CD4-positive, CD25-positive, alpha-beta regulatory T cell (primary cell): Measurements from ENCODE around the gene RARG. TPM values are rescaled to one million over a fixed set of nuclear protein-coding genes. Genes with fewer than 3 reads are reported as not detected.

Experiments used
- ATAC-seq, 2 donors: fragments of 150-1000 bp; cut with Tn5 transposase; one replicate each; pipeline ENCODE4 v1.10.0; 2021; ENCODE audit warnings: low read depth in 2 of 2, moderate number of reproducible peaks in 2 of 2, moderate library complexity in 1 of 2
- DNase-seq, 3 donors: peaks; one replicate each; pipeline versions ENCODE4 v3.0.0 to v3.0.0-alpha.2; 2012 to 2022; ENCODE audit warnings: mixed read lengths in 1 of 3
- H3K27ac ChIP-seq: one replicate; pipeline ENCODE4 v1.7.0; 2013; ENCODE audit warnings: mild to moderate bottlenecking, low read length; ENCODE audit not compliant: insufficient read depth, poor library complexity, severe bottlenecking
- H3K27me3 ChIP-seq: one replicate; pipeline ENCODE4 v1.7.0; 2013; ENCODE audit warnings: low read length; ENCODE audit not compliant: control insufficient read depth, insufficient read depth
- H3K36me3 ChIP-seq: one replicate; pipeline ENCODE4 v1.7.0; 2013; ENCODE audit warnings: mild to moderate bottlenecking, low read length, moderate library complexity; ENCODE audit not compliant: control insufficient read depth, insufficient read depth
- H3K4me1 ChIP-seq: 2 replicates; pipeline ENCODE4 v1.7.0; 2013; ENCODE audit warnings: mild to moderate bottlenecking, low read length; ENCODE audit not compliant: insufficient read depth, control insufficient read depth, poor library complexity, severe bottlenecking
- H3K4me3 ChIP-seq: one replicate; pipeline ENCODE4 v1.7.0; 2013; ENCODE audit warnings: low read depth, mild to moderate bottlenecking, low read length, moderate library complexity
- H3K9me3 ChIP-seq, 2 experiments: 1 replicate in 1 of 2; 2 replicates in 1 of 2; pipeline ENCODE4 v1.7.0; 2013; ENCODE audit warnings: low read length in 2 of 2, mild to moderate bottlenecking in 1 of 2, moderate library complexity in 1 of 2; ENCODE audit not compliant: control insufficient read depth in 2 of 2
- H3K27ac Mint-ChIP-seq, 3 donors: one replicate each; pipeline ENCODE4 v1.8.0; 2020 to 2022; ENCODE audit warnings: mild to moderate bottlenecking in 3 of 3, mixed read lengths in 3 of 3, moderate library complexity in 2 of 3
- H3K27me3 Mint-ChIP-seq: one replicate; pipeline ENCODE4 v1.8.0; 2022; ENCODE audit warnings: mild to moderate bottlenecking, mixed read lengths
- H3K36me3 Mint-ChIP-seq: one replicate; pipeline ENCODE4 v1.8.0; 2020; ENCODE audit warnings: mixed read lengths
- H3K4me1 Mint-ChIP-seq, 4 donors: one replicate each; pipeline ENCODE4 v1.8.0; 2020 to 2022; ENCODE audit warnings: mixed read lengths in 4 of 4, mild to moderate bottlenecking in 1 of 4
- H3K4me3 Mint-ChIP-seq, 4 donors: one replicate each; pipeline ENCODE4 v1.8.0; 2020 to 2022; ENCODE audit warnings: mild to moderate bottlenecking in 4 of 4, mixed read lengths in 4 of 4, moderate library complexity in 3 of 4
- H3K9me3 Mint-ChIP-seq, 7 donors: one replicate each; pipeline ENCODE4 v1.8.0; 2020 to 2022; ENCODE audit warnings: mixed read lengths in 7 of 7, mild to moderate bottlenecking in 3 of 7, moderate library complexity in 2 of 7
- polyA plus RNA-seq, 4 donors: library from polyadenylated mRNA; unstranded; fragments of 300-500 nt; fragmentation: Illumina TruSeq; gene quantifications; one replicate each; pipeline ENCODE4 v1.2.3, GENCODE V29; 2021
- total RNA-seq: library from RNA; stranded (reverse); gene quantifications from one replicate; pipeline ENCODE4 v1.2.3, GENCODE V29; 2022

Gene RARG
- total and polyA plus RNA-seq, 5 donors from 2014 or later, result 1.5 to 16.8 (median 3.2) TPM

DNA sequence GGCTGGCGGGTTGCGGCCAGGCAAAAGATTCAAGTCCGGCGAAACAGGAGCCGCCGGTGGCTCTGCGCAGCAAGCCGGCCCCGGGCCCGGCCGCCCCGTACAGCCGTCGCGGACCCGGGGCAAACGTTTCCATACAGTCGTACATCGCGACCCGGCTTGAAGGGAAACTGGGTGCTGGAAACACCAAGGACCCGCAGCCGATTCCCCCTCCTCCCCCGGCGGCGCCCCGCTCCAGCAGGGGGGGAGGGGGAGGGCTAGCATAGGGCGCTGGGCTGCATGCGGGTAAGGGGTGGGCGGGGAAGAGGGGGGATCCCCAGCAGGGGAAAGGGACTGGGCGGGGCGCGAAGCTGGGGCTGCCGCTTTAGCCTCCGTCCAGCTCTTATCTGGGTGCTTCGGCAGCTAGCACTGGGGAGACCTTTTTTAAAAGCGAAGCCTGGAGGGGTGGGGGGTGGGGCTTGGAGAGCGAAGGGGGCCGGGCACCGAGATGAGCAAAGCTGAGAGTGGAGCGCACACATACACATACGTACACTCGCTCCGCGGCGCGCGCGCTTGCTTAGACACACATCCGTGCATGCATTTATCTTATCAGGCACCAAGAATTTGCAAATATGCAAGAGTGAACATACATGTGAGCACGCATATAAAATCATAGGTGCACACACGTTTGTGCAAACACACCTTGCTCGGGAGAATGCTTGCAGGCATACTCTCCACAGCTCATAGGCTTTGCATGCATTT, 11.9 kb downstream of the RARG start:
- Histone ChIP-seq H3K36me3 (peaks cover 5% of the 10 kb centered on the region), H3K4me1 (peaks cover 71% of the 10 kb centered on the region), H3K9me3 (no peaks in the 10 kb centered on the region), H3K27me3 (no peaks in the 10 kb centered on the region), H3K4me3 (peak overlapping the region; percentile 92), H3K27ac (peak overlapping the region; percentile 93)
- no peaks in the 10 kb centered on the region for H3K9me3 Mint-ChIP-seq
- peaks cover 18 to 84% (median 54%) of the 10 kb centered on the region in 4 donors for H3K4me1 Mint-ChIP-seq
- H3K4me3 Mint-ChIP-seq, result peak overlapping the region; percentile 96 to 99 (median 96)
- H3K36me3 Mint-ChIP-seq, result no peaks in the 10 kb centered on the region
- H3K27me3 Mint-ChIP-seq, result no peaks in the 10 kb centered on the region
- ATAC-seq (peak; percentile 74 to 77), DNase-seq (peak; percentile 61 to 96 (median 82))
- peak overlapping the region; percentile 93 to 95 (median 93) for H3K27ac Mint-ChIP-seq

DNA sequence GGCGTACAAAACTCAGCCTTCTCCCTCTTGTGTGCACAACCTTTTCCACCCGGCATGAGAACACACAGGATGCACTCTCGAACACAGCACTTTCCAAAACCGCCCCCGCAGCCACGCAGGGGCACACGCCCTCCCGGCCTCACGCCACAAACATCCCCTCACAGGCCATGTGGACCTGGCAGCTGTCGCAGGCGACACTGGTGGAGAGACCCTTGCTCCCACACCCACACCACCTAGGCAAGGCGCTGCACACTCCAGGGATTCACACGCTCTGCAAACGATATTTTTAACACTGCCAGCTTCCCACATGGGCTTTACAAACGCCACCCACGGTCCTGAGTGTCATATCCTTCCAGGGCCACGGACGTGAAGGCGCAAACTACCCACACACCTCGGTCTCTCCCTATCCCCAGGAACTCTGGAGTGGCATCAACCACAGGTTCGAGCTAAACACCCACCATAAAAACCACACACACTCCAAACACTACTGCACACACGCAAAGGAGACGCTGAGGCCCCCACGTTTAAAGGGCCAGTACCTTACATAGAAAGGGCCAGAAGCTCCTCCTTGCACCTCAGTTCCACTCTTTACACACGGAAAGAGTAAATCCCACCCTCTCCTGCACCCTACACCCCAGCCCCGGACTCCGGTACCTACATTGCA, 12.6 kb downstream of the RARG start:
- H3K4me1 ChIP-seq, result peaks cover 65% of the 10 kb centered on the region
- Mint-ChIP-seq H3K36me3 (no peaks in the 10 kb centered on the region), H3K4me1 (peaks cover 18 to 80% (median 50%) of the 10 kb centered on the region in 4 donors), H3K9me3 (no peaks in the 10 kb centered on the region), H3K27me3 (no peaks in the 10 kb centered on the region), H3K4me3 (peak overlapping the region; percentile 96 to 99 (median 96)), H3K27ac (peak overlapping the region; percentile 85 to 93 (median 93))
- H3K36me3 ChIP-seq, result peaks cover 12% of the 10 kb centered on the region
- H3K27ac ChIP-seq, result peak overlapping the region; percentile 93
- DNase-seq (peak in 2 of 3 donors; percentile 44 to 75), ATAC-seq (peak in 1 of 2 donors; percentile 7)
- H3K27me3 ChIP-seq, result no peaks in the 10 kb centered on the region
- no peaks in the 10 kb centered on the region for H3K9me3 ChIP-seq
- peak overlapping the region; percentile 89 for H3K4me3 ChIP-seq

DNA sequence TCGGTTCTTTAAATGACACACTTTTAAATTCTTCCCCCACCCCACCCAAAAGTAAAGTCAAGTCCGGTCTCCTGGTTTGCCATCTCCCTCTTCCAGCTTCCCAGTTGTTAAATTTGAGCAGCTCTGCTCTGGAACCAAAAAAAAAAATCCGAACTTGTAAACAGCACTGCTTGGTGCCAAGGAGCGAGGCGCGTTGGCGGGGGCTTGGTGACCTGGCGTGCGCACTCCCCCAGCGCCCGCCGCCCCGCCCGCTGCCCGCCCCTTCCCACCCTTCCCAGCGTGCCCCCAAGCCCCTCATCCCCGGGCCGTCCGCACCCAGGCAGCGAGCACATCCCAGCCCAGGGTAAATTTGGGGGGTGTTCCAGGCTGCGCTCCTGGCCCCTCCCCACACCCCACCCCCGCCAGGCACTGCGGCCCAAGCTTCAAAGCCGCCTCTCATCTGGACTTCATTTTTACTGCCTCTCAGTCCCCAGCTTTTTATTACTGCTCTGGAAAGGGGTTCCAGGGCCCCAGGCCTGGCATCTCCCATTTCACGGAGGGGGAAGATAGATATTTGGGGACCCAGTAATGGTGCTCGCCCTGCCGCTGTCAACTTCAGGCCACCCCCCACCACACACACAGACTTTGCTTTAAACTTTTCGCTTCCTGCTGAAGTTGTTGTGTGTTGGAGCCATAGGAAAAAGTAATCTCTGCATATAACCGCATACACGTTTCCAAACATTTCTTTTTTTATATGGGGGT, 13.3 kb downstream of the RARG start:
- peaks cover 58% of the 10 kb centered on the region for H3K4me1 ChIP-seq
- Mint-ChIP-seq H3K9me3 (no peaks in the 10 kb centered on the region), H3K36me3 (peaks cover 5% of the 10 kb centered on the region), H3K27ac (peak overlapping the region; percentile 87 to 93 (median 93)), H3K4me3 (peak overlapping the region; percentile 96 to 99 (median 96)), H3K4me1 (peaks cover 14 to 76% (median 45%) of the 10 kb centered on the region in 4 donors), H3K27me3 (no peaks in the 10 kb centered on the region)
- no peaks in the 10 kb centered on the region for H3K27me3 ChIP-seq
- no peaks in the 10 kb centered on the region for H3K9me3 ChIP-seq
- DNase-seq, result no peak
- H3K4me3 ChIP-seq, result peak overlapping the region; percentile 89
- H3K36me3 ChIP-seq, result peaks cover 19% of the 10 kb centered on the region
- peak overlapping the region; percentile 93 for H3K27ac ChIP-seq
- no peak for ATAC-seq

DNA sequence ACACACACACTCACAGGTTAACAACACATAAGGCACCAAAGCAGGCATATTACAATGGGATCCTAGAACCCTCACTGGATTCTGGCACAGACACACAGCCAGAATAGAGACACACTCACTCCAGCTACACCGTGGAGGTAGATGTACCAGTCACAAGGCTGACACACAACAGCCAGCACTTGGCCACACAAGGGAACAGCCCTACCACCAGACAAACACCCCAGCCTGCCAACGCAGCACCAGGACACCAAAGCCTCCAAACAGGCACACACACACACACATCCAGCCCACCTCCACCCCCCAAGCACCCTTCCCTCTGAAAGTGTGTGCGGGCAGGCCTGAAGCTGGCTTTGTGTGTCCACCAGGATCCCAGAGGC, 14.1 kb downstream of the RARG start:
- no peaks in the 10 kb centered on the region for H3K27me3 Mint-ChIP-seq
- DNase-seq (no peak), ATAC-seq (no peak)
- Histone ChIP-seq H3K27ac (peak overlapping the region; percentile 56), H3K4me3 (peak overlapping the region; percentile 40), H3K9me3 (no peaks in the 10 kb centered on the region), H3K36me3 (peaks cover 25% of the 10 kb centered on the region), H3K27me3 (no peaks in the 10 kb centered on the region), H3K4me1 (peaks cover 54% of the 10 kb centered on the region)
- H3K36me3 Mint-ChIP-seq, result peaks cover 7% of the 10 kb centered on the region
- peak overlapping the region; percentile 83 to 87 (median 84) for H3K27ac Mint-ChIP-seq
- H3K4me1 Mint-ChIP-seq, result peaks cover 12 to 76% (median 46%) of the 10 kb centered on the region in 4 donors
- H3K4me3 Mint-ChIP-seq, result peak overlapping the region; percentile 78 to 89 (median 86)
- no peaks in the 10 kb centered on the region for H3K9me3 Mint-ChIP-seq

DNA sequence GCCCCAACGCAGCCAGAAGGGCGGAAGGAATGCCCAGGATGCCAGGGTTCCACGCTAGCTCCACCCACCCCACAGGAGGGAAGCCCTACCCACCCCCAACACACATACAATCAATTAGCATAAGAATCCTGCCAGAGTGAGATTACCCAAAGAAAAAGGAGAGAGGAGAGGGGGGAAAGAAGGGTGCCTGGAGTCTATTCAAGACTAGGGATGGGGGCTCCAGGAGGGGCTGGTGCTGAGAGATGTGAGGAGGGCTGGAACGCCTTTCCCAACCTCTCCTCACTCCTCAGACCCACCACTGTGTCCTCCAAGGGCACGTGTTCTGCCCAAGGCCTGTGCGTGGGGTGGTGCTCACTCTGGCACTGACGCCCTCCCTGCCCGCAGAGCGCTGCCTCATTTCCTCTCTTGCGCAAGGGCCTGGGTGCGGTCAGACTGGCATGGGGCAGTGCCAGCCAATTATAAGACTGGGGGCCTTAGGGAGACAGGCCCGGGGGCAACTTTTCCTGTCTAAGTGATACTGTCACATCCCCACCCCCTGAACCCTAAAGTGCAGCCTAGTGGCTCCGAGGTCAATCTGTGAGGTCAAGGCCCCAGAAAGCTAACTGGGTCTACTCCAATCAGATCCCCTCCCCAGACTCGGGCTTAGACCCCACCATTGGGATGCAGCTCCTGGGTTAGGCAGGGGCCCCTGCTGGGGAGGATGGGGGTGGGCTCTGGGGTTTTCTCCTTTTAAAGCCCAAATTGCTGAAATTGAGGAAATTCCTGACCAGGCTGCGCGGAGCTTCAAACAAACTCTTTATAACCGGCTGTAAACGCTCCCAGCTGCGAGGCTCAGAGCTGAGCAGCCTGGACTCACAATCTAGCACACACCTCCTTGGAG, 14.7 kb downstream of the RARG start:
- H3K27me3 Mint-ChIP-seq, result no peaks in the 10 kb centered on the region
- peaks cover 12 to 71% (median 43%) of the 10 kb centered on the region in 4 donors for H3K4me1 Mint-ChIP-seq
- peaks cover 11% of the 10 kb centered on the region for H3K36me3 Mint-ChIP-seq
- H3K27me3 ChIP-seq, result no peaks in the 10 kb centered on the region
- peak in 1 of 3 donors; percentile 47 for DNase-seq
- H3K9me3 Mint-ChIP-seq, result no peaks in the 10 kb centered on the region
- H3K4me1 ChIP-seq, result peaks cover 48% of the 10 kb centered on the region
- peak overlapping the region; percentile 56 for H3K27ac ChIP-seq
- peak overlapping the region; percentile 40 for H3K4me3 ChIP-seq
- peaks cover 27% of the 10 kb centered on the region for H3K36me3 ChIP-seq
- peak overlapping the region; percentile 75 to 87 (median 82) for H3K4me3 Mint-ChIP-seq
- H3K9me3 ChIP-seq, result no peaks in the 10 kb centered on the region
- no peak for ATAC-seq
- H3K27ac Mint-ChIP-seq, result peak overlapping the region; percentile 17 to 88 (median 84)

DNA sequence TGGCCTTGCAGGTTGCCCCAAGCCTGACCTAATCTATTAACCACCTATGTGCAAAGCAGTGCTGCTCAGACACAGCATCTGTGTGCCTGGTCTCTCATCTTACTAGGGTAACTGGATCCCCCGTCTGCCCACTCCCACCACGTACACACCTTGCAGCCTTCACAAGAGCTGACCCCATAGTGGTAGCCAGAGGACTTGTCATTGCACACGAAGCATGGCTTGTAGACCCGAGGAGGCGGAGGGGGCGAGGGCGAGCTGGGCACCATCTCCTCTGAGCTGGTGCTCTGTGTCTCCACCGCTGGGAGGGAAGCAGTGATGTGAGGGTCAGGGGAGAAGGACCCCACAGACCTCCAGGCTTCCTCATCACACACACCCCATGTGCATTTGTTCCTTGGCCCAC, 16.5 kb downstream of the RARG start:
- H3K27me3 Mint-ChIP-seq, result no peaks in the 10 kb centered on the region
- H3K9me3 Mint-ChIP-seq, result no peaks in the 10 kb centered on the region
- no peaks in the 10 kb centered on the region for H3K27me3 ChIP-seq
- ATAC-seq (no peak), DNase-seq (no peak)
- H3K4me1 Mint-ChIP-seq, result peaks cover 8 to 66% (median 44%) of the 10 kb centered on the region in 4 donors
- H3K4me3 Mint-ChIP-seq, result peak overlapping the region in 2 of 4 donors; percentile 43 to 85
- no peaks in the 10 kb centered on the region for H3K9me3 ChIP-seq
- peaks cover 15% of the 10 kb centered on the region for H3K36me3 Mint-ChIP-seq
- H3K36me3 ChIP-seq, result peaks cover 37% of the 10 kb centered on the region
- H3K4me3 ChIP-seq, result no peak overlapping the region
- H3K4me1 ChIP-seq, result peaks cover 42% of the 10 kb centered on the region
- no peak overlapping the region for H3K27ac ChIP-seq
- H3K27ac Mint-ChIP-seq, result peak overlapping the region; percentile 83 to 88 (median 84)
